NOMO-1 (cell line): ENCODE measurements around the gene IRF9.

Source experiments
- DNase-seq, 2 experiments: peaks; one replicate each; lab custom pipeline; 2025; ENCODE audit not compliant: unreplicated experiment in 2 of 2; lab: John Stamatoyannopoulos, UW

The IRF9 gene

GRCh38 chr14:24160850-24161804, at the start of gene IRF9:
IRF9 (plus strand) TSS chr14:24161265; CDS start chr14:24162145, 880 bp downstream.
- DNase-seq, result peak; percentile 96 to 97

GRCh38 chr14:24113379-24113800, 47.7 kb upstream of the IRF9 start:
- DNase-seq, result no peak

GRCh38 chr14:24113801-24114531, 47.1 kb upstream of the IRF9 start:
- peak; percentile 88 to 91 for DNase-seq

- peak; percentile 99 to 100 for DNase-seq
These were observed 46.3 kb upstream of the IRF9 start, which contains the start of the genes DCAF11 and NRL for GRCh38 chr14:24114532-24115421. DCAF11 (plus strand) TSS chr14:24114777; CDS start chr14:24115595, 818 bp downstream. NRL (minus strand) TSS chr14:24114949; CDS start chr14:24082848, 32,101 bp downstream.

- DNase-seq, result no peak
These were observed 45.5 kb upstream of the IRF9 start for GRCh38 chr14:24115422-24116127.

GRCh38 chr14:24116128-24116814, 44.8 kb upstream of the IRF9 start:
- no peak for DNase-seq

GRCh38 chr14:24117179-24117578, 43.9 kb upstream of the IRF9 start:
- no peak for DNase-seq

GRCh38 chr14:24119691-24120090, 41.4 kb upstream of the IRF9 start:
- no peak for DNase-seq

GRCh38 chr14:24121210-24121609, 39.9 kb upstream of the IRF9 start:
- DNase-seq, result no peak

GRCh38 chr14:24122416-24122815, 38.6 kb upstream of the IRF9 start:
- no peak for DNase-seq

- DNase-seq, result no peak
These were observed 38.2 kb upstream of the IRF9 start for GRCh38 chr14:24122898-24123297.

GRCh38 chr14:24123424-24124417, 37.3 kb upstream of the IRF9 start:
- no peak for DNase-seq

- DNase-seq, result no peak
These were observed 34.1 kb upstream of the IRF9 start for GRCh38 chr14:24126939-24127338.

GRCh38 chr14:24127673-24128072, 33.4 kb upstream of the IRF9 start:
- no peak for DNase-seq

- no peak for DNase-seq
These were observed 31.6 kb upstream of the IRF9 start for GRCh38 chr14:24129410-24129998.

GRCh38 chr14:24130380-24130716, 30.7 kb upstream of the IRF9 start, which contains the start of gene FITM1:
FITM1 (plus strand) TSS chr14:24130659; CDS start chr14:24131564, 905 bp downstream.
- DNase-seq, result peak; percentile 22 to 75

GRCh38 chr14:24130717-24131548, 30.1 kb upstream of the IRF9 start:
- no peak for DNase-seq
